Measurements from ENCODE around the gene TDRD12. TPM values are rescaled to one million over a fixed set of nuclear protein-coding genes. Genes with fewer than 3 reads are reported as not detected.
"Not testable (repeated sequence)": the region's sequence is repeated elsewhere in the genome, so short reads cannot be mapped to it uniquely, and the experiment has no call there.

Gene TDRD12
- total RNA-seq, 1 experiment from 2014 or later, result 0.64 TPM

GRCh38 chr19:32708457-32708856 lies 11.1 kb upstream of the TDRD12 start:
- H3K36me3 ChIP-seq (ENCODE audit: insufficient read depth, low read length, poor library complexity, severe bottlenecking), result peaks cover 15% of the 10 kb centered on the region
- intact Hi-C loops (cut with micrococcal nuclease; ENCODE audit: unreplicated experiment), result no loop called here
- no TSS peak for BruUV-seq (replicated peaks)
- DNase-seq (ENCODE audit: low spot score), result no peak
- H3K4me1 ChIP-seq (ENCODE audit: insufficient read depth, low read length, poor library complexity, severe bottlenecking), result no peaks in the 10 kb centered on the region
- ChIA-PET POLR2A (ENCODE audit: low non-redundant PET) (no interaction called here), CTCF (interaction anchor here (0.5 kb wide), 1 partner anchor 826 kb away, joined by 3 read pairs; no protein-coding TSS in a partner anchor)
- no peaks in the 10 kb centered on the region for H3K27me3 ChIP-seq (replicated peaks; ENCODE audit: insufficient read depth, low read depth, low read length, poor library complexity)
- no peak overlapping the region for H3K27ac ChIP-seq (ENCODE audit: low read depth, low read length, poor library complexity, severe bottlenecking)
- H3K4me3 ChIP-seq (ENCODE audit: low read depth, low read length, poor library complexity, severe bottlenecking), result no peak overlapping the region
- TF ChIP-seq EZH2 (IDR thresholded peaks at IDR 0.05; ENCODE audit: borderline replicate concordance, low read depth, low read length, poor library complexity, severe bottlenecking) (no peak), CTCF (conservative IDR thresholded peaks at IDR 0.05; ENCODE audit: low read depth, low read length) (no peak)
- peaks cover 12% of the 10 kb centered on the region for H3K9me3 ChIP-seq (ENCODE audit: low read depth, low read length, poor library complexity, severe bottlenecking)

- intact Hi-C loops (cut with micrococcal nuclease; ENCODE audit: unreplicated experiment), result no loop called here
- Histone ChIP-seq H3K4me3 (ENCODE audit: low read depth, low read length, poor library complexity, severe bottlenecking) (no peak overlapping the region), H3K4me1 (ENCODE audit: insufficient read depth, low read length, poor library complexity, severe bottlenecking) (no peaks in the 10 kb centered on the region), H3K27ac (ENCODE audit: low read depth, low read length, poor library complexity, severe bottlenecking) (no peak overlapping the region), H3K27me3 (replicated peaks; ENCODE audit: insufficient read depth, low read depth, low read length, poor library complexity) (no peaks in the 10 kb centered on the region), H3K36me3 (ENCODE audit: insufficient read depth, low read length, poor library complexity, severe bottlenecking) (peaks cover 17% of the 10 kb centered on the region), H3K9me3 (ENCODE audit: low read depth, low read length, poor library complexity, severe bottlenecking) (peaks cover 8% of the 10 kb centered on the region)
- TF ChIP-seq CTCF (conservative IDR thresholded peaks at IDR 0.05; ENCODE audit: low read depth, low read length) (no peak), EZH2 (IDR thresholded peaks at IDR 0.05; ENCODE audit: borderline replicate concordance, low read depth, low read length, poor library complexity, severe bottlenecking) (no peak)
- ChIA-PET POLR2A (ENCODE audit: low non-redundant PET) (no interaction called here), CTCF (interaction anchor here (0.5 kb wide), 1 partner anchor 825 kb away, joined by 3 read pairs; no protein-coding TSS in a partner anchor)
- DNase-seq (ENCODE audit: low spot score), result no peak
- BruUV-seq (replicated peaks), result no TSS peak
Observed at GRCh38 chr19:32709032-32709431, 10.5 kb upstream of the TDRD12 start.

- H3K4me1 ChIP-seq (ENCODE audit: insufficient read depth, low read length, poor library complexity, severe bottlenecking), result no peaks in the 10 kb centered on the region
- no peak for DNase-seq (ENCODE audit: low spot score)
- H3K9me3 ChIP-seq (ENCODE audit: low read depth, low read length, poor library complexity, severe bottlenecking), result no peaks in the 10 kb centered on the region
- H3K27ac ChIP-seq (ENCODE audit: low read depth, low read length, poor library complexity, severe bottlenecking), result no peak overlapping the region
- CTCF ChIA-PET, result no interaction called here
- POLR2A ChIA-PET (ENCODE audit: low non-redundant PET), result no interaction called here
- intact Hi-C loops (cut with micrococcal nuclease; ENCODE audit: unreplicated experiment), result no loop called here
- peaks cover 16% of the 10 kb centered on the region for H3K36me3 ChIP-seq (ENCODE audit: insufficient read depth, low read length, poor library complexity, severe bottlenecking)
- BruUV-seq (replicated peaks), result no TSS peak
- no peaks in the 10 kb centered on the region for H3K27me3 ChIP-seq (replicated peaks; ENCODE audit: insufficient read depth, low read depth, low read length, poor library complexity)
- no peak for TF ChIP-seq CTCF (conservative IDR thresholded peaks at IDR 0.05; ENCODE audit: low read depth, low read length)
- no peak for TF ChIP-seq EZH2 (IDR thresholded peaks at IDR 0.05; ENCODE audit: borderline replicate concordance, low read depth, low read length, poor library complexity, severe bottlenecking)
- H3K4me3 ChIP-seq (ENCODE audit: low read depth, low read length, poor library complexity, severe bottlenecking), result no peak overlapping the region
Observed at GRCh38 chr19:32711747-32712146, 7.8 kb upstream of the TDRD12 start.

GRCh38 chr19:32716203-32716602 lies 3.4 kb upstream of the TDRD12 start:
- POLR2A ChIA-PET (ENCODE audit: low non-redundant PET); DNase-seq (ENCODE audit: low spot score); CTCF ChIA-PET; H3K27me3 ChIP-seq (replicated peaks; ENCODE audit: insufficient read depth, low read depth, low read length, poor library complexity); intact Hi-C loops (cut with micrococcal nuclease; ENCODE audit: unreplicated experiment); H3K4me1 ChIP-seq (ENCODE audit: insufficient read depth, low read length, poor library complexity, severe bottlenecking); BruUV-seq (replicated peaks); H3K4me3 ChIP-seq (ENCODE audit: low read depth, low read length, poor library complexity, severe bottlenecking); H3K27ac ChIP-seq (ENCODE audit: low read depth, low read length, poor library complexity, severe bottlenecking); H3K9me3 ChIP-seq (ENCODE audit: low read depth, low read length, poor library complexity, severe bottlenecking): not testable (repeated sequence)
- peaks cover 17% of the 10 kb centered on the region for H3K36me3 ChIP-seq (ENCODE audit: insufficient read depth, low read length, poor library complexity, severe bottlenecking)

All from A673 (cell line).